HEK293T (cell line): ENCODE results near the gene LRBA.

ENCODE experiments used
- CTCF ChIA-PET: fragments of 350-600 bp; formaldehyde crosslinking; extraction: SDS; loops from one replicate; lab custom pipeline; 2021; ENCODE audit warnings: antibody characterized with exemption, inconsistent platforms; lab: Yijun Ruan, JAX
- POLR2A ChIA-PET: fragments of 350-600 bp; formaldehyde crosslinking; extraction: SDS; loops from one replicate; lab custom pipeline; 2020; ENCODE audit warnings: antibody characterized with exemption, inconsistent platforms; lab: Yijun Ruan, JAX
- DNase-seq: peaks from one replicate; pipeline ENCODE4 v3.0.0; 2012; ENCODE audit warnings: mixed read lengths; ENCODE audit errors: extremely low spot score
- ARNT ChIP-seq: fragments of 450-650 bp; IDR thresholded peaks from 2 replicates; pipeline ENCODE4 v1.6.1; 2017; ENCODE audit warnings: mild to moderate bottlenecking
- BHLHE40 ChIP-seq: fragments of 450-650 bp; IDR thresholded peaks from 2 replicates; pipeline ENCODE4 v1.6.1; 2016; ENCODE audit warnings: mild to moderate bottlenecking, moderate library complexity, borderline replicate concordance
- CTBP1 ChIP-seq: fragments of 450-650 bp; IDR thresholded peaks from 2 replicates; pipeline ENCODE4 v1.6.1; 2016; ENCODE audit warnings: borderline replicate concordance
- ELF4 ChIP-seq: fragments of 450-650 bp; IDR thresholded peaks from 2 replicates; pipeline ENCODE4 v1.6.1; 2017; ENCODE audit warnings: antibody characterized with exemption
- FOXA1 ChIP-seq: fragments of 450-650 bp; IDR thresholded peaks from 2 replicates; pipeline ENCODE4 v1.6.1; 2016; ENCODE audit warnings: mild to moderate bottlenecking
- FOXK2 ChIP-seq: fragments of 450-650 bp; IDR thresholded peaks from 2 replicates; pipeline ENCODE4 v1.6.1; 2016; ENCODE audit warnings: mild to moderate bottlenecking
- FOXM1 ChIP-seq: fragments of 450-650 bp; IDR thresholded peaks from 2 replicates; pipeline ENCODE4 v1.6.1; 2017; ENCODE audit warnings: mild to moderate bottlenecking, borderline replicate concordance
- HDGF ChIP-seq: fragments of 450-650 bp; IDR thresholded peaks from 2 replicates; pipeline ENCODE4 v1.6.1; 2017; ENCODE audit warnings: antibody characterized with exemption, borderline replicate concordance
- L3MBTL2 ChIP-seq: fragments of 450-650 bp; conservative IDR thresholded peaks from 2 replicates; pipeline ENCODE4 v1.6.1; 2016; ENCODE audit warnings: mild to moderate bottlenecking
- LEF1 ChIP-seq: fragments of 450-650 bp; IDR thresholded peaks from 2 replicates; pipeline ENCODE4 v1.6.1; 2017; ENCODE audit warnings: mild to moderate bottlenecking, borderline replicate concordance
- NFRKB ChIP-seq: fragments of 450-650 bp; IDR thresholded peaks from 2 replicates; pipeline ENCODE4 v1.6.1; 2016; ENCODE audit warnings: mild to moderate bottlenecking, moderate library complexity
- SP1 ChIP-seq: fragments of 450-650 bp; IDR thresholded peaks from 2 replicates; pipeline ENCODE4 v1.6.1; 2017
- SUZ12 ChIP-seq: fragments of 450-650 bp; IDR thresholded peaks from 2 replicates; pipeline ENCODE4 v1.6.1; 2016; ENCODE audit warnings: mild to moderate bottlenecking
- TARDBP ChIP-seq: fragments of 450-650 bp; IDR thresholded peaks from 2 replicates; pipeline ENCODE4 v1.6.1; 2016
- ZNF384 ChIP-seq: fragments of 450-650 bp; IDR thresholded peaks from 2 replicates; pipeline ENCODE4 v1.6.1; 2016
- TF ChIP-seq, protein P1 (sequence below): fragments of 450-650 bp; IDR thresholded peaks from 2 replicates; pipeline ENCODE4 v1.6.1; 2016

Gene LRBA

GRCh38 chr4:150714462-150715438 lies 300.3 kb downstream of the LRBA start:
- no peak for DNase-seq
- ChIA-PET CTCF (no interaction called here), POLR2A (no interaction called here)
- TF ChIP-seq ZNF384 (no peak), TARDBP (no peak), FOXA1 (no peak), SP1 (no peak)

DNA sequence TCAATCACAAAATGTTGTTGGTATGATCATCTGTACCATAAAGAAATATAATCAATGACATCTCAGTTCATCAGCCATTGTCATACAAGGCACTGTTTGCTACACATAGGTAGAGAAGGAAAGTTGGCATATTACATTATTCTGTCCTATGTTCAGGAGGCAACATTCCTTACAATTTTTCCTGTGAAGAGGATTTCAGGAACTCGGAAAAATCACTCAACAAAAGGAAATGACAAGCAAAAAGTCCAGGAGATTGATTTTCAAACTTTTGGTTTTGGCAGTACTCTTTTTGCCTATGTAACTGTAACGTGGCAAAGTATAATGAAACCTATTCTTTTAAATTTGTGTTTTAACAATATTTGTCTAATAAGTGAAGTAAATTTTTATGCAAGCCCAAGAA lies 301.8 kb downstream of the LRBA start:
- DNase-seq, result no peak
- ChIA-PET POLR2A (no interaction called here), CTCF (no interaction called here)
- TF ChIP-seq LEF1 (no peak), SP1 (no peak), TARDBP (no peak), ELF4 (no peak), CTBP1 (no peak), FOXK2 (no peak)
- TF ChIP-seq, protein P1, sequence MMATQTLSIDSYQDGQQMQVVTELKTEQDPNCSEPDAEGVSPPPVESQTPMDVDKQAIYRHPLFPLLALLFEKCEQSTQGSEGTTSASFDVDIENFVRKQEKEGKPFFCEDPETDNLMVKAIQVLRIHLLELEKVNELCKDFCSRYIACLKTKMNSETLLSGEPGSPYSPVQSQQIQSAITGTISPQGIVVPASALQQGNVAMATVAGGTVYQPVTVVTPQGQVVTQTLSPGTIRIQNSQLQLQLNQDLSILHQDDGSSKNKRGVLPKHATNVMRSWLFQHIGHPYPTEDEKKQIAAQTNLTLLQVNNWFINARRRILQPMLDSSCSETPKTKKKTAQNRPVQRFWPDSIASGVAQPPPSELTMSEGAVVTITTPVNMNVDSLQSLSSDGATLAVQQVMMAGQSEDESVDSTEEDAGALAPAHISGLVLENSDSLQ, result no peak

DNA sequence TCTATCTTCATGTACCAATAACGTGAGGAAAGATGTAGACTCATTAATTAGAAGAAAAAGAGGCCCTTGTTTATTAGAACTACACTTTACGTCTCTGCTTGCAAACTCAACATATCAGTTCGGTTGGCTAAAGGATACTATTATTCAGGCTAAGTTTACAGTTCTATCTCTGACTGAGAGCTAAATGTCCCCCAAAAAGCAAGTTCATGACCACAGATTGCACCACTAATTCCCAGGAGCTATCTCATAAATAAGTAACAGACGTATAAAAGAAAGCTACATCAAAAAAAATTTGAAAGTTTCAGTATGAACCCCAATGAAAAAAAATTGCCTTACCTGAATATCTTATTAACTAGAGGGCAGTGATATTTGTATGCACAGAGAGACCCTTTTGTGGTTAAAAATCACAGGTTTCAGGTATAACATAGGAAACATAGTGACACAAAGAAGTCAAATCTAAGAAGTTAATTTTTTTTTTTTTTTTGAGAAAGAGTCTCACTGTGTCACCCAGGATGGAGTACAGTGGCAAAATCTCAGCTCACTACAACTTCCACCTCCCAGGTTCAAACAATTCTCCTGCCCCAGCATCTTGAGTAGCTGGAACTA lies 304.2 kb downstream of the LRBA start:
- TF ChIP-seq HDGF (no peak), CTBP1 (no peak), NFRKB (no peak), ZNF384 (no peak), SP1 (no peak), LEF1 (no peak), FOXA1 (no peak), ELF4 (no peak), FOXK2 (no peak), FOXM1 (no peak), BHLHE40 (no peak), SUZ12 (no peak), TARDBP (no peak), L3MBTL2 (no peak)
- TF ChIP-seq, protein P1, result no peak
- CTCF ChIA-PET, result no interaction called here
- DNase-seq, result no peak
- POLR2A ChIA-PET, result no interaction called here

- CTCF ChIA-PET, result interaction anchor here (0.6 kb wide), 1 partner anchor 26 kb away, joined by 3 read pairs; no protein-coding TSS in a partner anchor
- POLR2A ChIA-PET, result no interaction called here
- no peak for TF ChIP-seq L3MBTL2
- DNase-seq, result no peak
Measured at GRCh38 chr4:150708004-150708403, 307.1 kb downstream of the LRBA start.

DNA sequence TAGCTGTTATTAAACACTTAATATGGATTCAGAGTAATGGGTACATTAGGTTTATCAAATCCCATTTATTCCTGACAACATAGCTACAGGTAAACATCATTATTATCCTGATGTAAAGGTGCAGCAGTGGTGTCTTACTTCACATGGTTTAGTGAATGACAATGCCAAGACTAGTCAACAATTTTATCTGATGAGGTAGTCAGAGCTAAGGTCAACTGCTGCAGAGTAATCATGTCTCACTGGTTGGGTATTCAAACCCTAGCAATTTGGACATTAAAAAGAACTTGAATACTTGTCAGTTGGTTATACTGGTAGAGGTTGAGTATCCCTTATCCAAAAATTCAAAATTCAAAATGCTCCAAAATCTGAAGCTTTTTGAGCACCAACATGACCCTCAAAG lies 315.5 kb downstream of the LRBA start:
- TF ChIP-seq ARNT (no peak), FOXM1 (no peak), SP1 (no peak), NFRKB (no peak), ZNF384 (no peak), FOXK2 (no peak), ELF4 (no peak), HDGF (no peak), BHLHE40 (no peak), FOXA1 (no peak), TARDBP (no peak), CTBP1 (no peak), L3MBTL2 (no peak), SUZ12 (no peak), LEF1 (no peak)
- TF ChIP-seq, protein P1, result no peak

GRCh38 chr4:150695162-150695561 lies 319.9 kb downstream of the LRBA start:
- no peak for TF ChIP-seq L3MBTL2
- no peak for TF ChIP-seq ARNT
- ChIA-PET POLR2A (no interaction called here), CTCF (no interaction called here)
- no peak for DNase-seq

More for the DNA sequence above, 315.5 kb downstream of the LRBA start:
- POLR2A ChIA-PET, result no interaction called here
- CTCF ChIA-PET, result interaction anchor here (0.6 kb wide), 1 partner anchor 25 kb away, joined by 3 read pairs; no protein-coding TSS in a partner anchor
- DNase-seq, result no peak
